Tongue (tissue), 2 donors: ENCODE data around the gene DYNLL1. TPM values are rescaled to one million over a fixed set of nuclear protein-coding genes. Genes with fewer than 3 reads are reported as not detected.
"Not testable (repeated sequence)": the region's sequence is repeated elsewhere in the genome, so short reads cannot be mapped to it uniquely, and the experiment has no call there.

Experiments used
- DNase-seq: peaks from one replicate; pipeline ENCODE4 v3.0.0-alpha.2; 2015
- total RNA-seq: library from RNA; depleted of rRNA; stranded (reverse); fragments of >200 nt; gene quantifications from one replicate; pipeline ENCODE4 v1.2.3, GENCODE V29; 2014

DYNLL1 gene
- total RNA-seq = 158 TPM

DNA sequence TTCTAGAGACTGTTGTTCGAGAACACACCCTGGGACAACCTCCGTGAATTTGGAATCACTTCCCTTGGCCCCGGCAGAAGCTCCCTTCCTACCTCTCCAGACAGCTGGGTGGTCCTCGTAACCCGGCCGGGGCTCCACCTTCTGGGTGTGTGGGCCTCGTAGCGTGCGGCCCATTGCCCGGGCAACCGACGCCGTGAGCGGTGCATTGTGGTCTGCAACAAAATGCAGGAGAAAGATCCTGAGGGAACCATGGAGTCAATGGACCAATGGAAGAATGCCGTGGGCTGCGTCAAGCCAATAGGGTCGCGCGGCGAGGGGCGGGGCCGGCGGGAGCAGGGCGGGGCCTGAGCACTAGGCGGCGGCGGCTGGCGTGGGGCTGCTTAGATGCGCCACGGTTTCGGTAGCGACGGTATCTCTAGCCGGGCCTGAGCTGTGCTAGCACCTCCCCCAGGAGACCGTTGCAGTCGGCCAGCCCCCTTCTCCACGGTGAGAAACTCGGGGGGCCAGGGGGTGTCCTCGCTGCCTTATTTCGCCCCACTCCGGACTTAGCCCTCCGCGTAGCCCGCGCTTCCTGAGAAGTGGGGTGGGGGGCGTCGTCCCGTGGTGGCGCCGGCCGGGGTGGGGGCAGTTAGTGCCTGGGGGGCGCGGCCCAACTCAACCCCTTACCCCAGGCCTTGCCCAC, at the start of gene DYNLL1:
Gene DYNLL1, plus strand, starts transcription at position 383 of the 682 bp plus-strand sequence. CDS start 309 bp downstream, outside the sequence.
- peak; percentile 99 for DNase-seq

DNA sequence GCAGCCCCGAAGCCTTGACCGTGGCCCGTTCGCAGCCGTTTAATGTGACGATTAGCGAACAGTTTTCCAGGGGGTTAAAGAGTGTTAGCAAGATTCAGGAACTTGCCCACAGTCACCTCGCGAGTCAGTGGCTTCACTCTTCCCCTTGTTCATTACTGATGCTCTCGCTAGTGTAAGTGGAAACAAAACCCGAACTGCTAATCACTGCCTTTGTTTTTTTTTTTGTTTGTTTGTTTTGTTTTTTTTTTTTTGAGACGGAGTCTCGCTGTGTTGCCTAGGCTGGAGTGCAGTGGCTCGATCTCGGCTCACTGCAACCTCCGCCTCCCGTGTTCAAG, 49.1 kb upstream of the DYNLL1 start:
- DNase-seq = not testable (repeated sequence)

DNA sequence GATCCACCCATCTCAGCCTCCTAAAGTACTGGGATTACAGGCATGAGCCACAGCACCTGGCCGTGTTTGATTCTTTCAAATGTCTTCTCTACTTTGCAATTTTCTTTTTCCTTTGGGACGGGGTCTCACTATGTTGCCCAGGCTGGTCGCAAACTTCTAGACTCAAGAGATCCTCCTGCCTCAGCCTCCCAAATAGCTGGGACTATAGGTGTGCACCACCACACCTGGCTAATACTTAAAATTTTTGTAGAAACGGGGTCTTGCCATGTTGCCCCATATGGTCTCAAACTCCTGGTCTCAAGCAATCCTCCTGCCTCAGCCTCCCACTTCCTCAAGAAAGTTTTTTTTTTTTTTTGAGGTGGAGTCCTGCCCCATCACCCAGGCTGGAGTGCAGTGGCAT, 47.9 kb upstream of the DYNLL1 start:
- DNase-seq = no peak

DNA sequence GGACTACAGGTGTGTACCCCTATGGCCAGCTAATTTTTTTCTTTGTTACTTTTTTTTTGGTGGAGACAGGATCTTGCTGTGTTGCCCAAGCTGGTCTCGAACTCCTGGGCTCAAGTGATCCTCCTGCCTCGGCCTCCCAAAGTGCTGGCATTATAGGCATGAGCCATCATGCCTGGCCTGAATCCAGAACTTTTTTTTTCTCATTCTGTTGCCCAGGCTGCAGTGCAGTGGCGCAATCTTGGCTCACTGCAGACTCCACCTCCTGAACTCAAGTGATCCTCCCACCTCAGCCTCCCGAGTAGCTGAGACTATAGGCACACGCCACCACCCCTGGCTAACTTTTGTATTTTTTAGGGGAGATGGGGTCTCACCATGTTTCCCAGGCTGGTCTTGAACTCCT, 43.4 kb upstream of the DYNLL1 start:
- DNase-seq = not testable (repeated sequence)

DNA sequence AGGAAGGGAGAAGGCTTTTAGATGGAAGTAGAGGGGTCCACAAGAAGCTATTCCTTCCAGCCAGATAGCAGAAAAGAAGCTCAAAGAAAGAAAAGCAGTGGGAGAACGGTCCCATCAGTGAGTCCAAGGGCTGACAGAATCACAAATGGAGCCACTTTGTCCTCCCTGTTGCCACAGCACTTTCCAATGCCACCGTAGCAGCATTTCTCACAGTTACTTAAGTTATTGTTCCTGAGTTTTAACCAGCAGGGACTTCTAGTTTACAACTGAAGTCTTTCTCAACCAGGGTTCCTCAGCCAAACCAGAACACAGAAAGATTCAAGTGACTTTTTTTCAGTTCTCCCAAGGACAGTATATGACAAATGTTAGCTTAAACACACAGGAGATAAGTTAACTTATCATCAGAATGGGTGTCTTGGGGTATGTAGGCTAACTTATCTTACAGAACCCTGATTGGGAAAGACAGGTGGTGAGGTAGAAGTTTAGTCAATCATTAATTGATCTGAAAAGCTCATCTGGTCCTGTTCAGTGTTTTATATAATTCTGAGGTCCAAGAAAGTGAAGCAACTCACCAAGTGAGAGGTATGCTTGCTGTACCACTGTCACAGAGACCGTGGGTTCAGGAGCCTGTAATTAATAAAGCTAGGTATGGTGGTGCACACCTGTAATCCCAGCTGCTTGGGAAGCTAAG, 42.7 kb upstream of the DYNLL1 start:
- DNase-seq = no peak

DNA sequence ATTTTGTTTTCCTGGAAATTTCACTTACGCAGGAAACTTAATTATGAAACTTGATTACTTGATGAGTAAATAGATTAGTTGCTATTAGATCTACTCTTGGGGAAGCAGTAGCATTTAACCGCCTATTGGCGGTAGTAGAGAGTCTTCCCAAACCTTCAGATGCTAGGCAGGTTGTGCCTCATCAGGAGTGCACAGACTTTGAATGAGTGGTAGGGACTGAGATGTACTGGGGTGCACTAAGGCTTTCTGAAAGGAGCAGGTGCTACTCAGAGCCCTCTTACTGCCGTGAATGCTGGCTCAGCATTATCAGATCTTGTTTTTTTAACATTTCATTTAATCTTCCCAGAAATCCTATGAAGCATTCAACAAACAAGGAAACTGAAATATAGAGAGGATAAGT, 41.9 kb upstream of the DYNLL1 start:
- DNase-seq = no peak

DNA sequence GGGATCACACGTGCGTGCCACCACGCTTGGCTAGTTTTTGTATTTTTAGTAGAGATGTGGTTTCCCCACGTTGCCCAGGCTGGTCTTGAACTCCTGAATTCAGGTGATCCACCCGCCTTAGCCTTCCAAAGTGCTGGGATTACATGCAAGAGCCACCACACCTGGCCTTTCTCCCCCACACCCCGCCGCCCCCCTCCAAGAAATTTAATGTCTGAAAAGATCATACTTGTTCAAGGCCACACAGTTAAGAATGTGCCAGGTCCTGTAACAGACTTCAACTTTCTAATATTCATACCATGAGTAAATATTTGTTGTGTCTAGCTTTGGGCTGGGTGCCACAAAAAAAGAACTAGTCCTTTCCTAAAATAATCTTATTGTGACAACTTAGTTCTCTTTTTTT, 40.6 kb upstream of the DYNLL1 start:
- no peak for DNase-seq

DNA sequence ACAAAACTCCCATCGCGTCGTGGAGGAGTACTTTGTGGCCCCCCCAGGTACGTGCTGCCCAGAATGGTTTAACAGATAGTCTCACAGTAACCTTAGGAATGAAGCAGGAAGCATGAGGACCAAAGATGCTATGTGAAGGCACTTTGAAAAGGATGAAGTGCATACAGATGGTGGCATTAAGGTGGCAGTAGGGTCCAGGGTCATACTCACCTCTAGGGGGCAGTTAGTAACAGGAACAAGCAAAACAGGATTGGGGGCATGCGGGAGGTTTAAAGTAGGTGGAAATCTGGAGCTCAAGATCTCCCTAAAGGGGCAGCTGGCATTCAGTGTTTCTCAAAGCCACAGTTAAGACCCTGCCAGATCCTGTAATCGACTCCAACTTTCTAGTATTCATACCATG, 38.8 kb upstream of the DYNLL1 start:
- no peak for DNase-seq

DNA sequence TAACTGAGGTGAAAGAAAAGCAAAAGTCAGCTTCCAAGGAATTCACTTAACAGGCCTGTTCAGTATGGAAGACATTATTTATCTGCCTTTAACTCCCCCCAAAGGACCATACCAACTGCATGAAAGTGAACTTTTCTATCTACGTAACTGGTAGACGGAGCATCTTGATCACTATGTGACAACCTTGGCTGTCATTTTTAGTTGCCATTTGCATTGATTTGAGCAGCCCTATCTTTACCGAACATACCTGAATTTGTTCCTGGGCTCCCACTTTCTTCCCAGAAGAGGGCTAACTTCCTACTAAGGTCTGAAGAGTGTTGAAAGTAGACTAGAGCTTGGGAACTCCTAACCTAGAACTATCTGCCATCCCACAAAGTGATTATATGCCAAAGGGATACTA, 35.8 kb upstream of the DYNLL1 start:
- DNase-seq = no peak

DNA sequence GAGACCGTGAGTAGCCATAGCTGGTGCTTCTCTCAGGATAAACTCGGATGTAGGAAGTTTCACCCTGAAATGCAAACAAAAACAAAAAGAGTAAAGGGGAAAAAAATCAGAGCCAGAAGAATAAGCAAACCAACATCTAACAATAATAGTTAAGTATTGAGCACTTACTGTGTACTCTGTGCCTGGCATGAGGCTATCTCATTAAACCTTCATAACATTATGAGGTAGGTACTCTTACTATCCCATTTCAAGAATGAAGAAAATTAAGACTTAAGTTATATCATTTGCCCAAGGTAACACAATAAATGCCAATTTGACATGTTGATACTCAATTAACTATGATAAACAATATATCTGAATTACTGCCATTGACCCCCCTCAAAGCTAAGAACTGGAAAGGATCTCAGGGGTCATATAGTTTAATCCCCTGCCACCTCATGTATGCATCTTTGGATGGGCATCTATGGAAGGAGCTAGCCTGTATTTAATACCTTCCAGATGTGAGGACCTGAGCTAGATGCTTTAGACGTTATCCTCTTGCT, 33.7 kb upstream of the DYNLL1 start:
- DNase-seq = no peak

DNA sequence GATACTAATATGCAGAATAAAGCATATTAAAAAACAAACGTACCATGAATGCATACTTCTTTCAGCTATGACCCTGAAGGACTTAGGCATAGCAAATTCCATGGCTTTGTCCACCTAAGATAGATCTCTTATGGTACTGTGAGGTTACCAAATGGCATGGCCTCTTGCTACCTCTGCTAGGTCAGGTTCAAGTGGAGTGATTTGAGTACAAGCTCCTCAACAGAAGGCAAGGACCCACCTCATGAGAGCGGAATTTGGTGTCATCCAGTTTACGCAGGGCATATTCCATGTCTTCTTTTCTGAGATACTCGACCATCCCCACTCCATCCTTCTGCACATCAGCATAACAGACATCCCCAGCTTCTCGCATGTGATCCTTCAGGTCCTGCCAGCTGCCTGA, 32.2 kb upstream of the DYNLL1 start:
- no peak for DNase-seq

DNA sequence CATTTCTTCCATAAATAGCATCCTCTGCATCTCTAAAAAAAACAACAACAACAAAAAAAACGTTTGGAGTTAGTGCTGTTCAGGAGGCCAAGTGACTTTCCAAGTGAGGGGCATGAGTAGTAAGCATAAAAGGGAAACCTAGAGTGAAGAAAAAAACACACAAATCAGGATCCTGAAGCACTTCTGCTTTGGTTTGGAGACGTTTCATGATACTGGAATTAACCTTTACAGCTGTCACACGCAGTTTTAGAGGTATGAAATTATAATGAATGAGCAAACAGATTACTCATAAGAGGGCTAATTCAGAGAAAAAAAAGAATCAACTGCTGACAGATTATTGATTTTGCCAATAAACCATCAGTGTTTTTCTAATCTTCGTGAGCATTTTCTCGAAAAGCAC, 30.2 kb upstream of the DYNLL1 start:
- DNase-seq = no peak

DNA sequence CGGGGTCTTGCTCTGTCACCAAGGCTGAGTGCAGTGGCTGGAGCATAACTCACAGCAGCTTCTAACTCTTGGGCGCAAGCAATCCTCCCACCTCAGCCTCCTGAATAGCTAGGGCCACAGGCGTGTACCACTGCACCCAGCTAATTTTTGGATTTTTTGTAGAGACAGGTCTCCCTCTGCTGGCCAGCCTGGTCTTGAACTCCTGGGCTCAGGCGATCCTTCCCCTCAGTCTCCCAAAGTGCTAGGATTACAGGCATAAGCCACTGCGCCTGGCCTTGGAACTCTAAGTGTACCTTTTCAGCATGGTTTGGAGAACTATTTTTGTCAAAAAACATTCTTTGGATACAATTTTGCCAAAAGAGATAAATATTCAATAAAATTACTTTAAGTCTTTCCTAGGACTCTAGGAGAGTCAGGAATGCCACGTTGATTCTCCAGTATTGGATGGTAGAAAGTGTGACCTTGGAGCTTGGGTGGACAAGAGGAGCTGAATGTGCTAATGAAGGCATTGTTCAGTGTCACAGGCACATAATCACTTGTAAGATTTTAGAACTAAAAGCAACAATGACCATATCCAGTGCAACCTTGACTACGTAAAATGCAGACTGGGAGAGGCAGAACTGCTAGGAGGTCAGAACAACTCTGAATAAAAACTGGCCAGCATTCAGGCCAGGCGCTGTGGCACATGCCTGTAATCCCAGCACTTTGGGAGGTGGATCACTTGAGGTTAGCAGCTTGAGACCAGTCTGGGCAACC, 29.2 kb upstream of the DYNLL1 start:
- DNase-seq = peak; percentile 53

DNA sequence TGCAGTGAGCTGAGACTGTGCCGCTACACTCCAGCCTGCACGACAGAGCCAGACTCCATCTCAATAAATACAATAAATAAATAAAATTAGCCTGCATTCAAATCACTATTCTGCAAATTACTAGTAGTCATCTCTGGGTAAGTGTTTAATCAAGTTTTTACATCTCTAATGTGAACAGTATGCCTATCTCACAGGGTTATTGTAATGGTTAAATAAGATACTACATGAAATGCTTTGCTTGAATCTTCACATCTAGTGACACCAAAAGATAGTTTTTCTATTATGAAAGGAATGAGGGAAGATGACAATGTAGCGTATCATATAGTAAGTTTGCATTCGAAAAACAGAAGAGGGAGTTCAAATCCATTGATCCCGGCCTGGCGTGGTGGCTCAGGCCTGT, 28.5 kb upstream of the DYNLL1 start:
- no peak for DNase-seq

DNA sequence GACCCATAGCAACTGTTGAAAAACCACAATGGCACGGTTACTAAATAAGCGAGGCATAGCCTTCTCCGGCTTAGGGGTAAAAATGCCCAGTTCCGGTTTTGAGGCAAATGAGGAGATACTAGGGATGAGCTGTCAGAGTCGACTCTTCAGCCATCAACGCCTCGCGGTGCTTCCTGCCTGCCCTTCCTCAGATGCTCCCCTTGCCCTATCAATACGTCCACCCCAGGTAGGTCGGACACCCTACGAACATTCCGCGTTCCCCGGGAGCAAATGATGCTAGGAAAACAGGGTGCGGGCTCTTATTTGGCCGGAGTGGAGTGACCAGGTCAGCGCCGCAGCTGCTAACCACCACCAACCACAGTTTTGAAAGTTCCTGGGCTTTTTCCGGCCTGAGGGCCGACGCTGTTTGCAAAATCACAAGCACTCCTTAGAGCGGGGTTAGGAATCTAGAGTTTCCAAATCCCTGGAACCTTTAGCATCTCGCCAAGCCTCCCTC, 27.5 kb upstream of the DYNLL1 start:
- DNase-seq = peak; percentile 45

DNA sequence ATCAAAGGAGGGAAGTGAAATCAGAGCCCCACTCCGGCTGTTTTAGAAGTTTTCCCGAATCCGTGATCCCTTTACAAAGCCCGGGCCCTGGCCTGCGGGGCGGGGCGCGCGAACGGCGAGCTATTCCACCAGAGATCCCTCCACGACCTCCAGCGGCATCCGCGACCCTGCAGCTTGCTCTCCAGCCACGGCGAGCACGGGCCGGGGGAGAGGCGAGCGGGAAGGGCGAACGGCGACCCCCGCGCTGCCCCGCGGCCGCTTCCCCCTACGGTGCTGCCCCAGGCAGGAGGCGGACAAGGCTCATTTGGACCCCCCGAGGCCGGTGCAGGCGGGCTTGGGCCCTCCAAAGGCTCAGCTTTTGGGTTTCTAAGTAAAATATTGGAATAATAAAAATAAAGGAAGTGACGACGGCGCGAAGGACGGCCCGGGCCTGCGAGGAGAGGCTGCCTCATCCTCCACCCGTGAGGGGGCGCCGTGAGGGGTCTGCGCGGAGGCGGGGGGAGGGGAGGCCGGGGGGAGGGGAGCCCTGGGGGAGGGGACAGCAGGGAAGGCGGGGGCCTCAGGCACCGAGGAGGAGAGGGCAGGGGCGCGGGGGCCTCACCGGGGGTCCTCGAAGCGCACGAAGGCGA, 27.0 kb upstream of the DYNLL1 start:
- DNase-seq = peak; percentile 74

DNA sequence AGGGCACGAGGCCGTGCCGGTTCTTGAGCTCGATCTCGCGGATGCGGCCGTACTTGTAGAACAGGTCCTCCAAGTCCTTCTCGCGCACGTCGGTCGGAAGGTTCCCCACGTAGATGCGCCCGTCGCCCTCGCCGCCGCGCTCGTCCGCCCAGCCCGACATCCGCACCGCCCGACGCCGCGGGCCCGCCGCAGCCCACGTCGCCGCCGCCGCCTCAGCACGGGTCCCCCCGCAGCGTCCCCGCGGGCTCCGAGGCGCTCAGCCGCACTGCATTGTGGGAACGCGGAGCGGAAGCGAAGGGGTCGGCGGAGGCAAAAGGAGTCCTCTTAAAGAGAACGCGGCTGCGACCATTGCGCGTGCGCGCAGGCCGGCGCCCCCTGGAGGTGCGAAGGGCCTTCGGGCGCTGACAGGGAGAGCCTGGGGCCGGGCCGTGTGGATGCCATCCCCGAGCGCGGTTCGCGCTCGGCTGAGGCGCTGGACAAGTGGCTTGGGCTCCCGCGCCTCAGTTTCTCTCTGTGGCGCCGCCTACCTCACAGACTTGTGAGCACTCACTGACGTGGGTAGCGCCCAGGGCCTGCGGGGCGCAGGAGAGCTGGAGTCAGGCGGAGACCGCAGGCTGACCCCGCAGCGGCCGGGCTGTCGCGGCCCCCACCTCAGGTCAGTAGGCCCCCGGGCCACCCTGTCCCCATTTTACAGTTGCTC, 26.3 kb upstream of the DYNLL1 start, which contains the start of gene SRSF9:
Gene SRSF9, minus strand, starts transcription at position 299 of the 700 bp plus-strand sequence. Its CDS starts 139 bp downstream, at position 160.
- DNase-seq = peak; percentile 99

DNA sequence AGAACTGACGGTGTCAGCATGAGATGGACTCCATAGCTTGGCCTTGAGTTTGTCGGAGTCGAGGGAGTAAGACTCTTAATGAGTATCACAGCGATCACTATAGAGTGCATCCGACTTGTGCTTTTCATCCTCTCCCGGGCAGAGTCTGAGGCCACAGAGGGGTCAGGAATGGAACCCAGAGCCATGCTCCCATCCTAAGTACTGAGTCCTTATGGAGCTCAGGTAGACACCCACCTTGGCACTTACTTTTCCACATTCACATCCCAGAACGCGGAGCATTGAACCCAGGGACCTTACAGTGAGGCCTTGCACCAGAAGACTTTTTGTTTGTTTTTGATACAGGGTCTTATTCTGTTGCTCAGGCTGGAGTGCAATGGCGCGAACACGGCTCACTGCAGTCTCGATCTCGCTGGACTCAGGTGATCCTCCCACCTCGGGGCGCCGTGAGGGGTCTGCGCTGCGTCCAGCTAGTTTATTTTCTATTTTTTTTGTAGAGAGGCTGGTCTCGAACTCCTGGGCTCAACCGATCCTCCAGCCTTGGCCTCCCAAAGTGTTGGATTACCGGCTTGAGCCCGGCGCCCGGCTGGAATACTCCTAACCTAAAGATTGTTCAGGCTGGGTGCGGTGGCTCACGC, 25.6 kb upstream of the DYNLL1 start:
- peak; percentile 33 for DNase-seq

DNA sequence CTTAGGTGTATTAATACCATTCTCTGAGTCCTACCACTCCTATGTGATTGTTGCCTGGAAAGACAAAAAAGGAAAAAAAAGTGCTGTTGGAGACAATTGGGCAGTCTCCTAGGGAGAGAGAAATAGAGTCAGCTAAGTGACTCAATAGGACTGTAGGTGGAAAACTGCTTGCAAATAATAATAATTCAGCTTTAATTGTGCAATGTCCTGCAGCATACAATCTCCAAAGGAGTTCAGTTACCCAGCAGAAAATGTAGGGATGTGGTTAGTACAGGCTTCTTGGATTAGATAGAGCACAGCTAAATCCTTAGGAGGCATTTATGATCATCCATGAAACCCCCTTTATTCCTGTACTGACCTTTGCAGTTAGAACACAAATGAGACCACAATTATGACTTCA, 23.4 kb upstream of the DYNLL1 start:
- DNase-seq = no peak

DNA sequence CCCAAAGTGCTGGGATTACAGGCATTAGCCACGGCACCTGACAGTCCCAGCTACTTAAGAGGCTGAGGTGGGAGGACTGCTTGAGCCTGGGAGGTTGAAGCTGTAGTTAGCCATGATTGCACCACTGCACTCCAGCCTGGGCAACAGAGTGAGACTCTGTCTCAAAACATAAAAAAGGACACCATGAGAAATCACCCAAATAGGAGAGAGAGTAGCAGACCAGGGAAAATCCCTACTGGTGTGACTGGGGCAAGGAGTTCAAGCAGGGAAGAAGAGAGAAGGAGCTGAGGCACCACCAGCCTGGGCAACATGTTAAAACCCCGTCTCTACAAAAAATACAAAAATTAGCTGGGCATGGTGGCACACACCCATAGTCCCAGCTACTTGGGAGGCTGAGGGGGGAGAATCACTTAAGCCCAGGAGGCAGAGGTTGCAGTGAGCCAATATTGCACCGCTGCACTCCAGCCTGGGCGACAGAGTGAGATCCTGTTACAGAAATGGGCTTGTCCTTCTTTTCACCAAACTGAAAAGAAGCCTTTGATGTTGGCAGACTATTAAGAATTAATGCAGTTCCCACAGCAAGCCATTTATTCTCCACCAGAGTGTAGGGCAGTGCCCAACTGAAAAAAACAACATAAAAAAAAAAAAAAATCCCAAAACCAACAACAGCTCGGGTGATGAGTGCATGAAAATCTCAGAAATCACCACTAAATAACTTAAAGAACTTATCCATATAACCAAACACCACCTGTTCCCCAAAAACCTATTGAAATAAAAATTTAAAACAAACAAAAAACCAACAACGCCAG, 21.9 kb upstream of the DYNLL1 start:
- DNase-seq = no peak
